Raji (cell line): Measurements from ENCODE around the gene TMEM108.

ENCODE experiments used
- POLR2A ChIP-seq: IDR thresholded peaks from 2 replicates; pipeline ENCODE4 v1.6.1; 2011; ENCODE audit warnings: low read depth, low read length, control low read depth; ENCODE audit not compliant: insufficient read depth

TMEM108 gene

GRCh38 chr3:133089906-133090485 lies 51.8 kb downstream of the TMEM108 start:
- no peak for TF ChIP-seq POLR2A

- TF ChIP-seq POLR2A = no peak
Measured at GRCh38 chr3:133092681-133093080, 54.5 kb downstream of the TMEM108 start.

- TF ChIP-seq POLR2A = no peak
Measured at GRCh38 chr3:133093366-133093765, 55.2 kb downstream of the TMEM108 start.

- TF ChIP-seq POLR2A = no peak
Measured at GRCh38 chr3:133096900-133097613, 58.9 kb downstream of the TMEM108 start.

- no peak for TF ChIP-seq POLR2A
Measured at GRCh38 chr3:133103706-133104105, 65.5 kb downstream of the TMEM108 start.

GRCh38 chr3:133106169-133106568 lies 68.0 kb downstream of the TMEM108 start:
- no peak for TF ChIP-seq POLR2A

GRCh38 chr3:133112666-133113065 lies 74.5 kb downstream of the TMEM108 start:
- no peak for TF ChIP-seq POLR2A

GRCh38 chr3:133113526-133113925 lies 75.3 kb downstream of the TMEM108 start:
- no peak for TF ChIP-seq POLR2A

GRCh38 chr3:133113927-133114597 lies 75.9 kb downstream of the TMEM108 start:
- TF ChIP-seq POLR2A = no peak

- TF ChIP-seq POLR2A = no peak
Measured at GRCh38 chr3:133115176-133115575, 77.0 kb downstream of the TMEM108 start.

GRCh38 chr3:133117342-133117741 lies 79.2 kb downstream of the TMEM108 start:
- no peak for TF ChIP-seq POLR2A

GRCh38 chr3:133119176-133119575 lies 81.0 kb downstream of the TMEM108 start:
- TF ChIP-seq POLR2A = no peak

- TF ChIP-seq POLR2A = no peak
Measured at GRCh38 chr3:133121450-133121849, 83.3 kb downstream of the TMEM108 start.

- TF ChIP-seq POLR2A = no peak
Measured at GRCh38 chr3:133123636-133124035, 85.4 kb downstream of the TMEM108 start.

GRCh38 chr3:133124511-133124910 lies 86.3 kb downstream of the TMEM108 start:
- no peak for TF ChIP-seq POLR2A

GRCh38 chr3:133125171-133125570 lies 87.0 kb downstream of the TMEM108 start:
- no peak for TF ChIP-seq POLR2A

GRCh38 chr3:133125802-133126201 lies 87.6 kb downstream of the TMEM108 start:
- no peak for TF ChIP-seq POLR2A

GRCh38 chr3:133127381-133127780 lies 89.2 kb downstream of the TMEM108 start:
- TF ChIP-seq POLR2A = no peak
